Urothelium cell line (cell line): Measurements from ENCODE around the gene FOXL2.

Experiments used
- DNase-seq: peaks from one replicate; pipeline ENCODE4 v3.0.0; 2011; ENCODE audit warnings: low spot score, mixed read lengths
- FAIRE-seq: peaks from 2 replicates; lab custom pipeline; 2011; peaks lifted over from hg19 to GRCh38; lab: Jason Lieb, UNC

The FOXL2 gene

DNA sequence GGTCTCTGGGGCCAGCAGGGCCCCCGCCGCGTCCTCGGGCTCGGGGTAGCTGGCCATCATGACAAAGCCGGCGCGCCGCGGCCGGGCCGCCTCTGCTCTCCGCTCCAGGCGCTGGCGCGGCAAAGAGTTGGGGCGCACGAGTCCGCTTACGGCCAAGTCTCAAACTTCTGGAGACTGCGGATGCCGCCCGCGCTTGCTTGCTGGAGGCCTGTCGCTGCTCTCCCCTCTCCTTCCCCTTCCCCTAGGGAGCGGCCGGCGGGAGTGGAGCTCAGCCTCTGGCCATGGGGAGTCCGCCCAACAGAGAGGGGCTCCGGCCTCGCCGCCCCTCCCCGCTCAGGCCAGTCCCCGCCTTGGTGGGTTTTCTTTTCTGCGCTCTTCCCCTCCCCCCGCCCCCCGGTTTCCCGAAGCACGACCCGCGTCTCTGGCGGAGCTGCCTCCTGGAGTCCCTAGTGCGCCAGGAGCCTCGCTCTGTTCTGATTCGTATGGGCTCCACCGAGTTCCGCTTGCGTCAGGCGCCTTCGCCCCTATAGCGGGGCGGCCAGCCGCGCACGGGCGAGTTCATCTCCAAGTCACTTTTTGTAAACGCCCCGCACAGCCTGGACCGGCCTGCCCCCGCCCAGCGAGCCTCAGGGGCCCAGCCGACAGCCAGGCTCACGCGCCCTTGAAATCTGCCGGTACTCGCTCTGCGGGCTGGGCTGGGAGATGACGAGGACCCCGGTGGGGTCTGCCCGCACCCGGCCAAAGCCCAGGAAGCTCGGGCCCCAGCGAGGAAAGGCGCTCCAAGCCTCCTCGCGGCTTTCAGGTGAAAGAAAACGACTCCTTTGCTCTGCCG is at the start of gene FOXL2, which contains the start of gene FOXL2NB:
Gene FOXL2, minus strand, starts transcription at position 475 of the 832 bp plus-strand sequence. Its CDS starts 415 bp downstream, at position 60.
Gene FOXL2NB, plus strand, starts transcription at position 555 of the 832 bp plus-strand sequence. Its CDS starts 148 bp downstream, at position 703.
- no peak for FAIRE-seq
- DNase-seq: no peak

DNA sequence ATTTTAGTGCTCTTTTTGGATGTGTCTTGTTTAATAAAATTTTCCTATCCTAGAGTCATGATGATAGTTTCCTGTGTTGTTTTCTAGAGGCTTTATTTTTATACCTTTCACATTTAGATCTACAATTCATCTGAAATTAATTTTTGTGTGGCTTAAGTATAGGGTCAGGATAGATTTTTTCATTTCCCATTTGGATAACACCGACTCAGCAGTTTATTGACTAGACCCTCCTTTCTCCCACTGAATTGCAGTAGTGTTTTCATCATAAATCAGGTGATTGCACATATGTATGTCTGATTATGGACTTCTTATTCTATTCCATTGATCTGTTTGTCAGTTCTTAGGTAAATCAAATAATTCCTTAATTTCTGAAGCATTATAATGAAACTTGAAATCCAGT is 48.8 kb upstream of the FOXL2 start:
- DNase-seq (no peak), FAIRE-seq (no peak)

DNA sequence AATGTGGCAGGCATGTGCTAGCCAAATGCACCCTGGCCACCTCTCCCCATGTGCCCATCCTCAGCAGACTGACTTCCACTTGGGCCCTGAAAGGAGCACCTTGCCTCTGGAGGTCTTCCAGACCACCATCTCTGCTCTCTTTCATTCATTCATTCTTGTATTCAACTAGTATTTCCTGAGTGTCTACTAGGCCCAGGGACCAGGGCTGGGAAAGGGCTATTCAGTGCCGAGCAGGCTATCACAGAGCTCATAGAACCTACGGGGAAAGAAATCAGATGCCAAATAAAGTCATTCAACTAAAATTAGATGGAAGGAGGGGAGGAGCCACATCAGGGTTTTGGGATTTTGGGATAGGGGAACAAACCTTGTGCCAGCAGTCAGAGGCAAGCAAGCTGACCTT is 40.2 kb upstream of the FOXL2 start:
- FAIRE-seq (no peak), DNase-seq (no peak)

DNA sequence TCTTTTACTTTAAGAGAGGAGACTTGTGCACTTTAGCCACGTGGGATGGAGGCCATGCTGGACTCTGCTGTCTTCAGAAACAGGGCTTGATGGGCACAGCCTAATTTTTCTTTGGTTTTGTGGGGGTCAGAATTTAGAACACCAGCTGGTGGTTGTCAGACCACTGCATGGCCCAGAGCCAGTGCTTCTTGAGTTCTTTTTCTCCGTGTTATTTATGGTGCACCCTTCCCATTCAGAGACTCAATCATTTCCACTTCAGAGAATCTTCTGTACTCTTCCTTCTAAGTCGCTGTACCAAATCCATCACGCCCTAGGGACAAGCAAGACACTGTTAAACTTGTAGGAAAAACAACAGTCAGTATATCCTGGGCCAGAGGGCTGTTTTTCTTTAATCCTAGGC is 39.0 kb upstream of the FOXL2 start:
- FAIRE-seq (no peak), DNase-seq (no peak)

DNA sequence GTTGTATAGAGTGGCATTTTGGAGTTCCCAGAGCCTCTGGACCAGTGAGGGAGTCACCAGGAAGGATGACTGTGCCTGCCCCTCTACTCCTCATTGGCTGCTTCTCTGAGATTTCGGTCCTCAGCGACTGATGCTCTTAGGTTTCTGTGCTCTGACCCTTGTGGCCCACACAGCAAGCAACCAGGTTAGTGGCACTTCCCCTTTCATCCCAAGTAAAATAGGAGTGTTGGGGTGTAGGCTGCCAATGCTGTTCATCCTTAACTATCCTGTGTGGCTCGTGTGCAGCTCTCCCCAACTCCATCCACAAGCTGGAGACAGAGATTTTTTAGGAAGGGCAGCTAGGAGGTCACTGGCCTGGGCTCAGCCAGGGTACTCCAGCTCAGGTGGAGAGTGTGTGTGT is 37.9 kb upstream of the FOXL2 start:
- no peak for FAIRE-seq
- no peak for DNase-seq

DNA sequence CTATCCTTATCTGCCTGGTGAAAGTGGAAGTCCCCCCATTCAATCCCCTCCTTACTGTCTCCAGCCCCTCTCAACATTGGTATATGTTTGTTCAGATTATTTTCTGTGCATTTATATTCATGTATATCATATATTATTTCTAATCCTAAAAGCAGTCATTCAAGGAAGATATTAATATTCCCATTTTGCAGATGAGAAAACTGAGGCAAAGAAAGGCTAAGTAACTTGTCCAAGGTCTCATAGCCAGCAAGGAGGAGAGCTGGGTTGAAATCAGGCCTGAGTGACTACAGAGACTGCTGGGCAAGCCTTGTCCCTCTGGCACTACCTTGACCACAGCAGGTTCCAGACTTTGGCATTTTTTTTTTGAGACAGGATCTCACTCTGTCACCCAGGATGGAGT is 29.1 kb upstream of the FOXL2 start:
- DNase-seq (no peak), FAIRE-seq (no peak)

DNA sequence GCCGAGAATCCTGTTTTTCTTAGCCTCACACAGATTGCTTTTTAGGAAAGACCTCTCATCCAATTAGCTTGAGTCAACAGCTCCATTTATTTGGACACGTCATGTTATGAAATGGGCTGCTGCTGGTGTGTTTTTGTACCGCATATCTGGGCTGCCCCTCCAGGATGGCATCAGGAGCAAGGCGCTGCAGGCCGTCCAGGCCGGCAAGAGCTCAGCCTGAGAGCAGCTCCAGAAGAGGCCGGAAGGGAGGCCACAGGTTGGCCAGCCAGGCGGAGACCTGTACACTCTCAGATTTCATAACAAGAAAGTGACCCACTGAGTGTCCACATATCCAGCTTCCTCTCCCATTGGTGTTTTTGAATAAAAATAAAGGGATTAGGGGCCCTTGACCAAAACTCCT is 28.4 kb upstream of the FOXL2 start:
- no peak for FAIRE-seq
- no peak for DNase-seq

DNA sequence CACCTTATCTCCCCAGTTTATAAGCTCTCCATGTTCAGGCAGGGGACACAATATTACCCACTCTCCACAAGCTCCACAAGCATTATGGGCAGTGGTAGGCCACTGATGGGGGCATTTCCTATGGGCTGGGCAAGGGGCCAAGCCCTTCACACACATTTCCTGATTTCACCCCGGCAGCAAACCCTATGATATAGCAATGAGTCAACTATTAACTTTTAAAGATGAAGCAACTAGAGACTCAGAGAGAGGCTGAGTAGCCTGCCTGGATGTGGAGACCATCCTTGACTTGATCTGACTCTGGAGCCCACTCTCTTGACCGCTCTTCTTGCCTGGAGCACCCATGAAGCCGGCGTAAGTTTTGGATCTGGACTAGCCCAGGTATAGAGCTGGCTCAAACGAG is 27.5 kb upstream of the FOXL2 start:
- FAIRE-seq (no peak), DNase-seq (no peak)

DNA sequence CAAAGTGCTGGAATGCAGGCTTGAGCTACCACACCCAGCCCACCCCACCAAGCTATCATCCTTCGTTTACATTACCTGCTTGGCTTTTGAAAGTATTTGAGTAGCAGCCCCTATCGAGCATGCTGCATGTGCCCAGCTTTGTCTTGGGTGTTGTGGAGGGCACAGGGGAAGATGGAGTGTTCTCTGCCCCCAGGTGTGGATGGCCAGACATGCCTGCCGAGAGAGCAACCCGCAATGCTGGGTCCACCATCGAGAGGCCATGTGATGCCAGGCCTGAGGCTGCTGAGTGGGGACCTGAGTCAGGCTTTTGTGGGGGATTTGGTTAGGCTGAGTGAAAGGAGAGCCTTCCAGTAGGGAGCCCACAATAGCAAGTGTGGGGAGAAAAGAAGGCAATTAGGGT is 26.0 kb upstream of the FOXL2 start:
- no peak for FAIRE-seq
- no peak for DNase-seq

DNA sequence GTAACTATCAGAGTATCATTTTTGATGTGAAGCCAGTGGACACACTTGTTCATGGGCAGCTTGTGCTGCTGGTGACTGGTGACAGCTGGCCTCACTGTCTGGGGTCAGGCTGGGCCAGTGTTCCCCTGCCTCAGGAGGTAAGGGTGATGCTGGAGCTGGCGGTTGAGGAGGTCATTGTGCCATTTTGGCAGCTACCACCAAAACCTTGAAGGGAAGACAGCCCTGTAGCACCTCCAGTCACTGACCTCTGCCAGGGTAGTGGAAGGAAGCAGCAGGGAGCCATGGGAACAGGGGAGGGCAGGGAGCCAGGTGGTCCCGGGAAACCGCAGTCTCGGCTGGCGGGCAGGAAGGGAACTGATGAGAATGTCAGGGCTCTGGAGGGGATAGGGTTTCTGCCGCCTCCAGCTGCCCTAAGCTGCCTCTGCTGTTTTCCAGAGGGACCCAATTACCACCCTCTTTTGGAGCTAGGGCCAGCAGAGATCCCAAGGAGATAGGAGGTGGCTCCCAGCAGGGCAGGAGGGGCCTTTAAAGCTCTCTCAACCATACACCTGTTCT is 24.9 kb upstream of the FOXL2 start:
- DNase-seq: no peak

DNA sequence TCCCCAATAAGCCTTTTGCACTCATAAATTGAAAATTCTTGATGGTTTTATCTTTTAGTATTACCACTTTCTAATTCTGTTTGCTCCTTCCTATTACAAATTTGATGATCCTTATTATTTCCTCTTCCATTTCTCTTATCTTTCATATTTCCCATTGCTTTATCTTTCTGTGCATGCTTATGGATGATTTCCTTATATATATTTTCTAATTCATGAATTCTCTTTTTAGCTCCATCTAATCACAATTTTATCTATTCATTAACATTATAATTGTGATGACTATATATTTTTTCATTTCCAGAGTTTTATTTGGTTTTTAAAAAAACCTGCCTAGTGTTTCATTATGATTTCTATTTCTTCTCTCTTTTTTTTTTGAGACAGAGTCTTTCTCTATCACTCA is 18.0 kb upstream of the FOXL2 start:
- no peak for DNase-seq
- FAIRE-seq: no peak

More for the DNA sequence above, 24.9 kb upstream of the FOXL2 start:
- FAIRE-seq: no peak

DNA sequence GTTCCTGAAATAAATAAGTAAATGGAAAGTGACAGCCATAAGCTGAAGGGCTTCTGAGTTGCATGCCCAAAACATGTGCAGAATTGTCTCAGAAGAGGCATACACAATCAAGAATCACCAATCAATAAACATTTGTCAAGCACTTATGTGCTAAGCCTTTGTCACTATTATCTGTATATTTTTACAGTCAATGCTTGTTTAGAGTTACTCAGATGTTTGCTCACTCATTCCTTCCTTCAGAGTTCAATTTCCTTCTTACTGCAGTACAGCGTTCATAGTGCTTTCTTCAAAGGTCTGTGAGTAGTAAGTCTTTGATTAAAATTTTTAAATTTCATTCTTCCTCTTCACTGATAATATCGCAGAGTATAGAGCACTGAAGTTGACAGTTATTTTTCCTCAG is 17.3 kb upstream of the FOXL2 start:
- FAIRE-seq (no peak), DNase-seq (no peak)

DNA sequence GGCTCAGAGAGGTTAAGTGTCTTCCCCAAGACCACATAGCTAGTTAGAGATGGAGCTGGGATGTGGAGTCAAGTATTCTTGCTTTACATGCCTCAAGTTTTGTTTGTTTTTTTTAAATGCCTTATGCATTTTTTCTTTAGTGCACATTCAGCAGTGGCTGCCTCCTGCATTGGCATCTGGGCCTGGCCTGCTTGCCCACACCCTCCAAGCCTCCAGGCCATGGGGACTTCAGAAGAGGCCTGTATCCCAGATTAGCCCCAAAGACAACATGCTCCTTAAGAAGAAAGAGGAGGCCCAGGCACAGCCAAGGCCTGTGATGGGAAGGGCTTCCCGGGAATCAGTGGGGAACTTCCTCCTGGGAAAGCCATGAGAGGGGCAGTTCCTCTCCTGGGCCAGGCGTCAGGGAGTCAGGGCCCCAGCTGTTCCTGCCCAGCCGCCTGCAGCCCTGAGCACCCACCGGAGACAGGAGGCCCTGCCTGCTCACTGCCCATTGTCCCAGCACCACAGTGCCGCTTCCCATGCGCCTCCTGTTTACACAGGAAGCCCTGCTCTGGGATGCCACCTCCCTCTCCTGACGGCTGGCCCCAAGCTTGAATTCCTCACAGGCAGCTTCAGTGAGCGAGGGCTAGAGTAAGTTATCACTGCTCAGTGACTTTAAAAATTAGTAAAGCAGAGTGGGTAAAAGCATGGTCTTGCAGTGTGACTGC is 16.1 kb upstream of the FOXL2 start:
- FAIRE-seq: no peak
- no peak for DNase-seq

DNA sequence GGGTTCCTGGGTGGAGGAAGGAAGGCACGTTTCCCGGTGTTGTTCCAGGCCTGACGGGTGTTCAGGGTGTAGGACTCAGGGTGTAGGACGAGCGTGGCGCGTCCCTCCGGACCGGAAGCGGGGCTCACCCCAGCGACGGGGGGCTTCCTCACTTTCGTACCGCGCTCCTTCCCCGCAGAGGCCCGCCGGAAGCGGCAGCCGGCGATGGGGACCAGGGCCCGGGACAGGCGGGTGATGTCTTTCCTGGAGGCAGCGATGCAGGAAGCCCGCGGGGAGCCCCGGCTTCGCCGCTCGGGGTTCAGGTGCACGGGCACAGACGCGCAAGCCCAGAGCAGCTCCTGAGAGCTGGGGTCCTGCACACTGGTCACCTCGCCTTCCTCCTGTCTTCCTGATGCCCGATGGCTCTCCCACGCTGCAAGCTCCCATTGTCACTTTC is 13.5 kb upstream of the FOXL2 start:
- FAIRE-seq (no peak), DNase-seq (no peak)

DNA sequence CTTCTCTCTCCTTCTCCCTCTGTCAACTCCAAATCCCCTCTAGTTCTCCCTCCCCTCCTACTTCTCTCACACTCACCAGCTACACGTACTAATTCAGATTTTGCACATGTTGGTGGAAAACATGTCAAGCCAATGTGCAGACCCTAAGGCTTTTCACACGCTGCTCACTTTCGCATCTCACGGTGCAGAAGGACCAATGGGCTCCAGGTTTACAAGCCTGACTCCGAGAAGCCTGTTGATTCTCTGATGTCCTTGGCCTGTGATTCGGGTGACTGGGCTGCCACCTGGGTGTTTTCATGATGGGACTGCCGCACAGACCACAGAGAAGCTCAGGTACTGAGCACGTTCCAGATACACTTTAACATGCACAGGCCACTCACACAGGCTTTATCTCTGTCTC is 3.8 kb upstream of the FOXL2 start:
- DNase-seq (no peak), FAIRE-seq (no peak)

DNA sequence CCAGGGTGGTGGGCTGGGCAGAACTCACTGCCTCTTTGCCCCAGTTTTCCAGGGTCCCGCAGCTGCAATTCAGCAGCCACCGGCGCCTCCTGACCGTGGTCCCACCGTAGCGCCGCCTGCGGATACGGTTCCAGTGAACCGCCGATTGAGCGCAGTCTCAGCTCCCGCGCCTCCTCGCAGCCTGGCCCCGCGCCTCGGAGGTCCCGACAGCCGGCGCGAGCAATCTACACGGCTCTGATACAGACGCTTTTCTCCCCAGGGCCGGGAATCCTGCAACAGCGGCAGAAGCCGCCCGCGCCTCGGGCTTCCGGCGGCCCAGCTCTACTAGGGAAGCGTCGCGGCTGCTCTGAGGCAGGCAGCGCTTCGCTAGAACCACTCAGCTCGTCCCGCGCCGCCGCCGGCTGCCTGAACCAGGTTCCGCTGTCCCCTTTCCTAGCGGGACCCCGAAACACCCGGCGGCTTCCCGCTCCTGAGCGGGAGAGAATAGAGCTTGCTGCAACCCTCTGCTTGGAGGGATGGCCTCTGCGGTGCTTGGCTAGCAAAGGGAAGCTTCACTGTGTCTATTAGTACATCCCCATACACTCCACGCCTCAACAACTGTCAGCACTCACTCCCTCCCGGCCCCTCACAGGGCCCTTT is 3.2 kb upstream of the FOXL2 start:
- DNase-seq: no peak
- FAIRE-seq: no peak

DNA sequence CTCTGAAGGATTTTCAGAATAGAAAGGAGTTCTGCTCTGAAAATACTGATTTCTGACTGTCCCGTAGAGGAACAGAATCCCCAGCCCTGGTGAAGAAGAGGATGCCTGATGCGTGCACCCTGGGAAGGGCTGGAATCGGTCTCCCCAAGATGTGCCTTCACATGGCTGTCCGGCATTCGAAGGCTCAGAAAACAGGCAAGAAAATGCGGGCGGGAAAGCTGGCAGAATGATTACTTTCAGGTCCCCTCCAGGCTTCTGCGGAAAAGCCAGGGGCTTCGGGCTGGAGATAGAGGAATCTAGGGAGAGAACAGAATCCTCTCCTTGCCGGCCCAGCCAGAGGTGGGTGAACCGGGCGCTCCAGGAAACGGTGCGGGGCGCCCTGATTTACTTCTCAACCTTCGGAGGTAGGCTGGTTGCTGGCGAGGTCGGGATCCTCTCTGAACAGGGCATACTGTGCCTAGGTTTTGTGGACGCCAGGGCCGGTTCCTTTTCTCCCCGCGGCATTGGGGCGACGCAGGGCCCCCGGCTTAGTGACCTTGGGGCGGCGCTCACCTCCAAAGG is 2.6 kb upstream of the FOXL2 start:
- no peak for FAIRE-seq
- no peak for DNase-seq

DNA sequence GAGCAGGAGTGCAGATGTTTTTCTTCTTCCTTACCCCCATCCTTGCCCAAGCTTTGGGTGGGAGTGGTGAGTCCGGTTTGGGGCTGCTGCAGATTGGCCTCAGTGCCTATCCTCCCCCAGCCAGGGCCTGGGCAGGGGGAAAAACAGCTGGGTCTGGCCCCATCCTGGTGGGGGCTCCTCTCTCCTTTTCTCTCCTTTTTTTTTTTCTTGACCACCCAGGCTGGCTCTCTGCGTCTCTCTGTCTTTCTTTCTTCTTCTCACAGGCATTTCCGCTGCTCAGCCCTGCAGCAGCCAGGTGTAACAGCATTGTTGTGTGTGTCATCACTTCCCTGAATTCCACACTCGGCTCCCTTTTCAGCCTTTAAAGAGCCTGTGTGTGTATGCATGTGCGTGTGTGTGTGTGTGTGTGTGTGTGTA is 2.1 kb upstream of the FOXL2 start:
- no peak for FAIRE-seq
- no peak for DNase-seq

DNA sequence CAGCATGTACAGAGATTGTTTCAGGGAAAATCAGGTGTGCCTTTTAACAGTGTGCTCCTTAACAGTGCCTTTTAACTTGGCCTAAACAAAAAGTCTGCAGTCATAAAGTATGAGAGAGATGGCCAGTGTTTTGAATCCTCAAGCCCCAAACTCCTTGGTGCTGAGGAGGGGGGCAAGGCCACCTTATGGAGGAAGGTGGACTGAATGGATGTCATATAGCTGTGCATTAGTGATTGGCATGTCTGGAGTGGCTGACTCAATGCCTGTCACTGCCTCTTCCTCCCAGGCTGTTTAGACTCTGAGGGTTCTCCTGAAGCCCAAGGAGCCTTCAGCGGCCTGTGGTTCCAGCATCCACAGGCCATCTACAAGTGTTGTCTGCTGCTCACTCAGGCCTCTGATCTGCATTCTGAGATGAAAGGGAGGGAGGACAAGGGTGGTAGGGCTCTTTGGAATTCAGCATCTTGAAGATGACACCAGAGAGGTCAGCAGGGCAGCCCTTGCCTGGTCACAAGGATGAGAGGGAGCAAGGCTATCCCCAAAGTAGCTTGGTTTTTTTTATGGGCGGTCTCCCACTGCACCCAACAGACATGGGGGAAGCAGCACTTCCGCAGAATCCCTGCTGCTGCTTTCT is 1.5 kb upstream of the FOXL2 start:
- FAIRE-seq (no peak), DNase-seq (no peak)

DNA sequence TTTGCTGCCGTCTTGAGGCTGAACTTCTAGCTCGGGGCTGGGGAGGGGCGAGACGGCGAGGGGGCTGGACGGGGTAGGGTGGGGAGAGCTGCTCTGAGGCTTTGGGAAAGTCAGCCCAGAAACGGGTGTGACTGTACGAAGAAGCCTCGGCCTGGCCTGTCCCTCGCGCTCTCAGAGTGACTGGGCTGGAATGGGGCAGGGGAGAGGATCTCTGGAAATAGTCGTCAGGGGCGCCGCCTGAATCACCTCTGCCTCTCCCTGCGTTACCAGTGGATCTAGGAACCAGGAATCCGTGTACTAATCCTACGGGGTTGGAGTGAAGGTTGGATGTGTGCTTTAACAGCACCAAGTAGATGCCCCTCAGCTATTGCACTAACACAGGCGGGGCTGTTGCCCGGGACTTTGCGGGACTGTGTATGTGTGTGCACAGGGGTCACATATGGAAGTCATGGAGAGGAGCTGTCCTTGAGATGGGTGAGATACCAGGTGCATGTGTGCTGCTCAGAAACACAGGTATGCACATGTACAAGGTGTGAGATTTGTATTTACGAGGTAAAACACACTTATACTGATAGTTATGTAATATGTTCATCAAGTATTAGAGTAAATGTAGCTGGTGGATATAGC is 671 bp upstream of the FOXL2 start:
- DNase-seq: no peak
- FAIRE-seq: no peak
